Measurements from ENCODE around the gene NPC1L1. TPM values are rescaled to one million over a fixed set of nuclear protein-coding genes. Genes with fewer than 3 reads are reported as not detected.
"Not testable (repeated sequence)": the region's sequence is repeated elsewhere in the genome, so short reads cannot be mapped to it uniquely, and the experiment has no call there.

NPC1L1 gene
- total RNA-seq, 1 experiment from 2014 or later: not detected

DNA sequence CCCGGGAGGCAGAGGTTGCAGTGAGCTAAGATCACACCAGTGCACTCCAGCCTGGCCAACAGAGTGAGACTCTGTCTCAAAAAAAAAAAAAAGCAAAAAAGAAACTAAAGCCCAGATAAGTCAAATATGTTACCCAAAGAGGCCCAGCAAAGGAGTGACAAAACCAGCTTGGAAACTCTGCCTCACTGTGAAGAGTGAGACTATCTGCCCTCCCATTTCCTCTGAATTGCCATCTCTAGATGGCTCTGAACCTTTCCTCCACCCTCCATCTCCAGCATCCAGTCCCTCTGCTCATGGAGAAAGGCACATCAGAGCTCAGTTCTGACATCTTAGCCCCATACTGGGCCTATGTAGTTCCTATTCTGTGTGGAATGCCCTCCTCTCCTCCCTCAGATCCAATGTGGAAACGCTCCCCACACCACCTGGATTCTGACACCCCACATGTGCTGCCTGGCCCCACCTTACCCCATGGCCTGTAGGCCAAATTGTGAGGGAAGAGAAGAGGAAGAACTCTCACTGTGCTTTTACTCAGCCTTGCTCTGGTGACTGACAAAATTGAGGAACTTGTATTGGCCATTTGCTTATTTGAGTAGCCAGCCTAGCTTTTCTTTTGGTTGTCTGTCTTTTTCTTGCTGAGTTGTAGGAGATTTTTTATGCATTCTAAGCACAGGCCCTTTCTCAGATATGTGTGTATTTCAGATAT lies 32.7 kb downstream of the NPC1L1 start:
- DNase-seq (ENCODE audit: low spot score): no peak

DNA sequence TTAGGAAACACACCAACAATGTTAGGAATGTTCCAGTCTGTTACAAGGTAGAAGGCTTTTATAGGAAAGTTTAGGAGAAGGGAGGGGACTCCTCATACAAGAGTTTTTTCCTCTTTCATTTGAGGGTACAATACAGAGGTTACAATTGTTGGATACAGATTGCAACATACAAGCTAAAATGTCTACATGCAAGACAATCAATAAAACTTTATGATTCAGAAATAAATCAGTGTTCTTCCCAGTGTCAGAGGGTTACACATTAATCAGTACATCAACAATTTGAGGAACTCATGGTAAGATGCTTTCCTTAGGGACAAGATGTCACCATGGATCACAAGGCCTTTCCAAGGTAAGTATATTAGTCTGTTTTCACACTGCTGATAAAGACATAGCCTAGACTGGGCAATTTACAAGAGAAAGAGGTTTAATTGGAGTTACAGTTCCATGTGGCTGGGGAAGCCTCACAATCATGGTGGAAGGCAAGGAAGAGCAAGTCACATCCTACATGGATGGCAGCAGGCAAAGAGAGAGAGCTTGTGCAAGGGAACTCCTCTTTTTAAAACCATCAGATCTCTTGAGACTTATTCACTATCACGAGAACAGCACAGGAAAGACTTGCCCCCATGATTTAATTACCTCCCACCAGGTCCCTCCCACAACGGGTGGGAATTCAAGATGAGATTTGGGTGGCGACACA lies 34.4 kb downstream of the NPC1L1 start:
- DNase-seq (ENCODE audit: low spot score): not testable (repeated sequence)

DNA sequence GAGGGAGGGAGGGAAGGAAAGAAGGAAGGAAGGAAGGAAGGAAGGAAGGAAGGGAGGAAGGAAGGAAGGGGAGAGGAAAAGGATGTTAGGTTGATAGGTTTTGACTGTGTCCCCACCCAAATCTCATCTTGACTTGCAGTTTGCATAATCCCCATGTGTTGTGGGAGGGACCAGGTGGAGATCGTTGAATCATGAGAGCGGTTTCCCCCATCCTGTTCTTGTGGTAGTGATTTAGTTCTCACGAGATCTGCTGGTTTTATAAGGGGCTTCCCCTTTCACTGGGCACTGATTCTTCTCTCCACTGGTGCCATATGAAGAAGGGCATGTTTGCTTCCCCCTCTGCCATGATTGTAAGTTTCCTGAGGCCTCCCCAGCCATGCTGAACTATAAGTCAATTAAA lies 35.5 kb downstream of the NPC1L1 start:
- DNase-seq (ENCODE audit: low spot score): no peak

DNA sequence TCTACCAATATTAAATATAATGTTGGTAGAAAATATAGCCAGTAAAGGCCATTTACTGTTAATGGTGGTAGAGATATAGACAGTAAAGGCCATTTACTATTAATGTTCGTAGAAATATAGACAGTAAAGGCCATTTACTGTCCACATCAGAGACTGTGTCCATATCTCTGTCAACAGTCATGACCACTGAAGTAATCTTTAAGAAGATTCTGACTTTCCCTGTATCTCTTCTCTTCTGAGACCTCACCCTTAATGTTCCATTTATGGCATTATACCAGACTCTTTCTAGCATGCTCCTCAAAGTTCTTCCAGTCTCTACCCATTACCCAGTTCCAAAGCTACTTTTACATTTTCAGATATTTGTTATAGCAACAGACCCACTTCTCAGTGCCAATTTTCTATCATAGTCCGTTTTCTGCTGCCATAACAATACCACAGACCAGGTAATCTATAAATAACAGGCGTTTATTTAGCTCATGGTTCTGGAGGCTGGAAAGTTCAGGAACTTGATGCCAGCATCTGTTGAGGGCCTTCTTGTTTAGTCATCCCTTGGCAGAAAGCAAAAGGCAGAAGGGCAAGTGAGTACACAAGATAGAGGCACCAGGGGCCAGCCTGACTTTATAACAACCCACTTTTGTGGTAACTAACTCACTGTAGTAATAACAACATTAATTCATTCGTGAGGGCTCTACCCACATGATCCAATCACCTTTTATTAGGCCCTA lies 42.7 kb downstream of the NPC1L1 start:
- no peak for DNase-seq (ENCODE audit: low spot score)

DNA sequence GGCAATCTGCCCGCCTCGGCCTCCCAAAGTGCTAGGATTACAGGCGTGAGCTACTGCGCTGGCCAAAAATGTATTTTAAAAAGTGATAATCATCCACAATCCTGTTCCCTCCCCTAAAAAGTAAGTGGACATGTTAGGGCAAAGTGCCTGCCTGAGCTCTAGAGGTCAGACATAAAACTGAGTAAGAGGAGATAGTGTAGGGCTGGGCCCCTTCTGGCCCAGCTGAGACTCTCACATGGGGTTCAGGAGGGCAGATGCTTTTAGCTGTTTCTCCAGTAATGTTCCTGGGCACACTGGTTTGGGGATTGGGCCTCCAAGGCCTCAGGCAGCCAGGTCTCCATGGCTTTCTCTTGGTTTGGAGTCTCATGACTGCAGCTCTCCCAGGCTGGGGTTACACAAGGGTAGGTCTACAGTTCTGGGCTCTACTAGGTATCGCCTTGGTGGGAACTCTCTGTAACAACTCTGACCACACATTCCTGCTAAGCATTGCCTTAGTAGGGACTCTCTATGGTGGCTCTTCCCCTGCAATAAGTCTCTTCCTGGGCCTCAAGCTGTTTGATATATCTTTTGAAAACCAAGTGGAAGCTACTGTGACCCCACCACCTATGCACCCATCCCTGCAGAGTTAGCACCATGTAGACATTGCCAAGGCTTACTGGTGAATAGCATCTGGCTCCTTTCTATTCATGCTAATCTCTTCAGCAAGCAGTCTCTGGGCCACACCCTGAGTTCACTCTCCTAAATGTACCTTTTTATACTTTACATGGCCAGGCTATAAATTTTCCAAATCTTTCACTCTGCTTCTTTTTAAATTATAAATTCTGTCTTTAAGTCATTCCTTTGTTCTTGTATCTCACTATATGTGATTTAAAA lies 43.7 kb downstream of the NPC1L1 start:
- no peak for DNase-seq (ENCODE audit: low spot score)

DNA sequence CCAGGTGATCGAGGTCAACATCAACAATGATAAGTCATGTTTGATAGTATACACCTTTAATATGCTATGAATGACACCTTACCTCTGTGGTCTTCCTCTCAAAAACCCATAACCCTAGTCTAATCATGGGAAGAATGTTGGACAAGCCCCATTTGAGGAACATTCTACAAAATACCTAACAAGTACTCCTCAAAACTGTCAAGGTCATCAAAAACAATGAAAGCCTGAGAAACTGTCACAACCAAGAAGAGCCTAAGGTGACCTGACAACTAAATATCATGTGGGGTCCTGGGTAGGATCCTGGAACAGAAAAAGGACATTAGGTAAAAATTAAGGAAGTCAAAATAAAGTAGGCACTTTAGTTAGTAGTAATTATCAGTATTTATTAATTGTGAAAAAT lies 44.7 kb downstream of the NPC1L1 start:
- no peak for DNase-seq (ENCODE audit: low spot score)

DNA sequence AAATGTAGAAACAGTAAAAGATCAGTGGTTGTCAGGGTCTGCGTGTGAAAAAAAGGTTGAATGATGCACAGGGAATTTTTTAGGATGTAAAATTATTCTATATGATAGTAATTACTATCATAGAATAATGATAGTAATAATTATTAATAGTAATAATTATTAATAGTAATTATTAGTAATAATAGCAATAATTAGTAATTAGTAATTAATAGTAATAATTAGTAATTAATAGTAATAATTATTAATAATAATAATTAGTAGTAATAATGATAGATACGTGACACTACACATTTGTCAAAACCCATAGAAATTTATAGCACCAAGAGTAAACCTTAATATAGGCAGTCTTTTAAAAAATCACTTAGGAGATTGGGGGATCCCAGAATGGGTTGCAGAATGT lies 46.2 kb downstream of the NPC1L1 start:
- DNase-seq (ENCODE audit: low spot score): no peak

DNA sequence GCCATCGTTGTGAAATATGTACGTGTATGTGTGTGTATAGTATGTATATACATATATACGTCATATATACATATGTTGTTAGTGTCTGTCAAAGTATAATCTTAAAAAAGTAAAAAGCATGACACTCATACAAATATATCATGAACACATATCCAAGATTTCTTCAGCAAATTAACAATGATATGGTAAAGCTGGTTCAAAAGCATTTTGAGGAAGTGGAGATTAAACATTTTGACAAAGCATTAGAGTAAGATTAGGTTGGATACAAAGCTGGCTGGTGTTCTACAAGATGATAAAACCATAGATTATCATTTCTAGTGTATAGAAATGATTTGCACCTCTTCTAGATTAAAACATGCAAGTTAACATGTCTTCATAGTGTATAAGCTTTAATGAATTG lies 49.9 kb downstream of the NPC1L1 start:
- no peak for DNase-seq (ENCODE audit: low spot score)

DNA sequence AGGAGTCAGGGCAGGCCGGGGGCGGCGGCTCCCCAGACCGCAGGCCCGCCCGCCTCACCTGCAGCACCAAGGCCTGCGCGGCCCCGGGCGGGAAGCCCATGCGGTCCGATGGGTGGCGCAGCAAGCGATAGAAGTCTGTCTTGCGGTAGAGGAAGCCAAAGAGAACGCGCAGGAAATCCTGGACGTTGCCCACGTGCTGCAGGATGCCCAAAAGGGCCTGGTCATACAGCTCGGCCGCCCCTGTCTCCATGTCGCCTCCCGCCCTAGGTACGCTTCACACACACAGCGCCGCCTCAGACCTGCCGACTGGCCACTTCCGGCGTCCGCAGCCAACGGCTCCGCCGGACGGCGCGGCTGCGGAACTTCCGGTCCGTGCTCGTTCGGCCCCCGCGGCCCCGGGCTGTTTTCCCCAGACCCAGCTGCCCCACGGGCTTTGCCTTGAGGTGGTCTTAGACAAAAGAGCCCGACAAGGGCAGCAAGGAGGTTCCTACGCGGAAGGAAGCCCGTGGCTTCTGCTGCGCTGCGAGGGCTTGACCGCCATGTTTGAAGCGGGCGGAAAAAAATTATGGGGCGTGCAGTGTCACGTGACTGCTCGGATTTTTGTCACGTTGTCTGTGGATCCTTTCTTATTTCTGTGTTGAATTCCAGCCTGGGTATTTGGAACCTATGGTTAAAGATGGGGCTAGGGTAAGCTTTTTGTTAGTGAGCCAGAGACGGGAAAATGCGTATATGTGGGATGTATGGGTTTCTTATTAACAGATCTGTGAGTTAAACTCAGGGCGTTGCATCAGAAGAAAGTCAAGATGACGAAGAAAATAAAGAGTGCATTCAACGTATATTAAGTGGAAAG lies 50.6 kb downstream of the NPC1L1 start, which contains the start of gene NUDCD3:
Gene NUDCD3 (minus strand): TSS at position 308 of the 850 bp plus-strand sequence. CDS start 58 bp downstream, at position 250.
- DNase-seq (ENCODE audit: low spot score): peak; percentile 92

DNA sequence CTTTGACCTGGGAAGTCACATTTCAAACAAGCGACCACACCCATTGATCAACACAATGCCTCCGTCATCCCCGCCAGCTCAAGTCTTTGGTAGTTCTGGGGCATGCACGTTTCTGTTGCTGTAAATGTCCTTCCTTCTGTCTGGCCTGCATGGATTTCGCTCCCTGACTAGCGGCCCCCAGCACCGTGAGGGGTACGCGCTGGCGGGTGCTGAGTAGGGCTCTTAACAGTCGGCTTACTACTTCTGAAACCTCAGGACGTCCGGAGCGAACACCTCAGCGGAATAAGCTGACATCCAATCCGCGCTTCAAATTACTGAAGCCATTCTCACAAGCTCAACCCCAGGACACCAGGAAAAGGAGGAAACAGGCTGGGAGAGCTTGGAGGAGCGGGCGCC lies 51.2 kb downstream of the NPC1L1 start:
- DNase-seq (ENCODE audit: low spot score): no peak

DNA sequence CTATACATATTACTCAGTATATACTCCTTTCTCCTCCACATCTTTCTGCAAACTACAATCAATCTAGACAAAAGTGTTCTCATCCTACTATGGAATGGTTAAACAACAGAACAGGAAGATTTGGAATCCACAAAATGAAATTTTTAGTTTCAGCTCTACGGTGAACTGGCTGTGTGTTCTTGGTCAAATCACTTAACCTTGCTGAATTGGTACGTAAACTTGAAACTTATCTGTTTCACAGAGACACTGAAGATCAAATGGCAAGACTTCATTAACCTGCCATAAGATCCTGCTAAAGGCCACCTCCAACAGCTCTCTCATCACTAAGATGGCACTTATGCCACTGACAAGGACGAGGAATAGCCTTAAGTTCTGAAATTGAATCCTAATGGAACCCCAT lies 52.2 kb downstream of the NPC1L1 start:
- DNase-seq (ENCODE audit: low spot score): no peak

DNA sequence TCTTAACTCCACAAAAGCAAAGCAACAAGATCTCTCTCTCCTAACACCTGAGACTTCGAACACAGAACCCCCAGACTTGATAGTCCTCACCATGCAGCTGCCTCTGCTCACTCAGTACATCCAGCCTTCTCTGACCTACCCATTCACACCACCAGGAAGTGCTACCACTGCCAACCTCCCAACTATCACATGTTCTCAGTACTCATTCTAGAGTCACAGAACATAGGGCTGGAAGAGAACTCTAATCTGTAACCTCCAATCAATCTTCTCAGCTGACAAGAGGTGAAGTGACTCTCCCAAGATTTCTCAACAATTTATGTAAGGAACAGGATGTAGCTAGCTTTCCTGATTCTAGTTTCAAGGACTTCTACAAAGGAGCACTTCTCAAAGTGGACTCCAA lies 54.4 kb downstream of the NPC1L1 start:
- DNase-seq (ENCODE audit: low spot score): no peak

DNA sequence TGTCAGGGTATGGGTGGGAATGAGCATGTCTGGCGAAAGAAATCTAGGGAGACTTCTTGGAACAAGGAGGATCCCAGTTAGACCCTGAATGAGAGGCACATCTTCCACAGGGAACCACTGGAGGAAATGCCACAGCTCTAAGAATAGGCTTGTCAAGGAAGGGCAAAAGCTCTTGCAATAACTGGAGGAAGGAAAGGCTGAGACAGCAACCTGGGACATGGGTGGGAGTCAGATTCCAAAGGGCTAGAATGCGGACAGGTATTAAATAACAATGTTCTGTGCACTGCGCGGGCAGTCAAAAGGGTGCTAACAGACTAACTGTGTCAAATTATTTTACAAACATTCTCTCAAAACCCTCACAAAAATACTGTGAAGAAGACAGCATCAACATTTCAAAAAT lies 55.1 kb downstream of the NPC1L1 start:
- no peak for DNase-seq (ENCODE audit: low spot score)

DNA sequence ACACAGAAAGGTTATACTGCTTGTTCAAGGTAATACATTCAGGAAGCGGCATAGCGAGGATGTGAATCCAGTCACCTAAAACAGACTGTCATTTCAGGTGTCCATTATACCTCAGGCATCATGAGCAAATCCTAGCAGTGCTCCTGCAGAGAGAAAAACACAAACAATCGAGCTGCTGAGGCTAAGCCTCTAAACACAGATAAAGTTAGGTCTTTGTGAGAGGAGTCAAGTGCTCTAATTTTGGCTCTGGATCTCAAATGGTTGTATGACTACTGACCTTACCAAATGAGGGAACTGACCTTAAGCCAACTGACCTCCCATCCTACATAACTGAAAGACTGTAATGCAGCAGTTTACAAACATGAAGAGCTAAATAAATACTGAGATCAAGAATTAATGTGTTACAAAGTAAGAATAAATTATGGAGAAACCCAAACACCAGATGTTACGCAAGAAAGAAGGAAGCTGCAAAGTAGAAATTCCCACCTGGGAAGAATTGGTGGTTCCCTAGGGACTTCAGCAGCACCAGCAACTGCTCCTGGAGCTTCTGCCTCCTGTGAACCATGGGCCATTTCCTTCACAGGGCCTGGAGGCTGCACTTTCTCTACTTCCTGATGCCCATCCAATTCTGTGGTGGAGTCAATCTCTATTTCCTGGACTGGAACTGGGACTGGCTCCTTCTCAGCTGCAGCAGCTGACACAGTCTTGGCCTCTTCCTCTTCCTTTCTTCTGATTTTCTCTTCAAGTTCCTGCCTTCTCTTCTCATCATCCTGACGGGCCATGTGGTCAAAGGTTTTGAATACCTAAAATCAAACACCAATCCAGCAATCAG lies 56.4 kb downstream of the NPC1L1 start:
- no peak for DNase-seq (ENCODE audit: low spot score)

DNA sequence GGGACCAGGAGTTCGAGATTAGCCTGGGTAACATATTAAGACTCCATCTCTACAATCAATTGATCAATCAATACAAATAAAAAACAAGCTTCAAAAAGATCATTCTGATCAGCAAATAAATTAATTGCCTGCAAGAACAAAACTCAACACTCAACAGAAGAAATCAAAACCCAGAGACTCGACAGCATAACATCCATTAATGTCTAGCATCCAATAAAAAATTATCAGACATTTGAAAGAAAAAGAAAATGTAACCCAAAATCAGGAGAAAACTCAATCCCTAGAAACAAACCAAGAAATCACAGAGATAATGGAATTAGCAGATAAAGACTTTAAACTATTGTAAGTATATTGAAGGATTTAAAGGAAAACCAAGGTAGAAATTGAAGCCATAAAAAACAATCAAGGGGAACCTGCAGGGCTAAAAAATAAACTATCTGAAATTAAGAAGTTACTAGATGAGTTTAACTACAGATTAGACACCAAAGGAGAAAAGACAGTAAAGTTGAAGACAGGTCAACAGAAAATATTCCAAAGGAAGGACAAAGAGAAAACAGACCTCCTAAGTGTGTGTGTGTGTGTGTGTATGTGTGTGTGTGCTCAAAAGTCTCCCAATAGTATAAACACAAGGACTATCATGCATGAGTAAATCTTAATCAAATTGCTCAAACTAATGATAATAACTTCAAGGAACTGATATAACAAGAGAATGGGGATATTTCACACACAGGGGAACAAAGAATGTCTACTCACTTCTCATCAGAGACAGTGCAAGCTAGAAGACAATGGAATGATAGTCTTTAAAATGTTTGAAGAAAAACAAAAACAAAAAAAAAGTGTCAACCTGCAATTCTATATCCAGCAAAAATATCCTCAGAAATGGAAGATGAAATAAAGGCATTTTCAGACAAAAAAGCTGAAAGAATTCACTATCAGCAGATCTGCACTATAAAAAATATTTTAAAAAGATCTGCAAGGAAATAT lies 58.3 kb downstream of the NPC1L1 start:
- no peak for DNase-seq (ENCODE audit: low spot score)

DNA sequence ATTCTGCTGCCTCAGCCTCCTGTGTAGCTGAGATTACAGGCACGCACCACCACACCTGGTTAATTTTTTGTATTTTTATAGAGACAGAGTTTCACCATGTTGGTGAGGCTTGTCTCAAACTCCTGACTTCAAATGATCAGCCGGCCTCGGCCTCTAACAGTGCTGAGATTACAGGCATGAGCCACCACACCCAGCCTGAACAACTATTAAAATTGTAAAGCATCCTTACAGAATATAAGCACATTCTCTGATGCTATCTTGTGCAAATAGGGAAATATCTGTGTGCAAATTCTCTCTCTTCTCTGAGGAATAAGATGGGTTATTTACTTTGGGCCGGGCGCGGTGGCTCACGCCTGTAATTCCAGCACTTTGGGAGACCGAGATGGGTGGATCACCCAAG lies 63.2 kb downstream of the NPC1L1 start:
- no peak for DNase-seq (ENCODE audit: low spot score)

DNA sequence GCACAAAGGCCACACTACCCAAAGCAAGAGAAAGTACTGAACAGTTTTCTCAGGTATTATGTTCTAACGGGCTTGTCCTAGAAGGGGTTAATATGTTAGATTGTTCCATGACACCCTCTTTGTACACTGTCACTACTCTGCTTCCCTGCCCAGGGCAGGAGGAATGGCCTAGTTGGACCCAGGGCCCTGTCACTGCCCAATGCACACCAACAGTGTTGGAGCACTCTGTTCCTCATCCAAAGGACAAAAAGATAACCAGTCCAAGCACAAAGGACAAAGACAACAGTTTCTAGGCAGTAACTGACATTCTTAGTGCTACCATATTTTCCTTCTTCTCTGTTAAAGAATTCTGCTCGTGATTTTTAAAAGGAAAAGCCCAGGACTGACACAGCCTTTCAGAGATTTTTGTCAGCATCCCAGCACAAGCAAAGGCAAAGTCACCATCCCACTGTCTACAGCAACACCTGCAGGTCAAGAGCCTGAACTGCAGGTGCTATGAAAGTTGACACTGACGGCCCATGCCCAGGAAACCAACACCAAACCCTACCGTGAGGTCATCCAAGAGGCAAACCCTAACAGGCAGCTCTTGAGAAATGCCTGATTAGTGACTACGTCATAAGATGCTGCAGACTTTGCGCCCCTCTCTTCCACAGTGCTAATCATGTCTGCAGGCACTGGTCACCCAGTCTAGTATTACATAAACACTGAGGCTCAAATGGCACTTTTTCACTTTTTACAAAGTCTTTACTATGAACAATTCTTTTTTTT lies 63.9 kb downstream of the NPC1L1 start:
- peak; percentile 95 for DNase-seq (ENCODE audit: low spot score)

DNA sequence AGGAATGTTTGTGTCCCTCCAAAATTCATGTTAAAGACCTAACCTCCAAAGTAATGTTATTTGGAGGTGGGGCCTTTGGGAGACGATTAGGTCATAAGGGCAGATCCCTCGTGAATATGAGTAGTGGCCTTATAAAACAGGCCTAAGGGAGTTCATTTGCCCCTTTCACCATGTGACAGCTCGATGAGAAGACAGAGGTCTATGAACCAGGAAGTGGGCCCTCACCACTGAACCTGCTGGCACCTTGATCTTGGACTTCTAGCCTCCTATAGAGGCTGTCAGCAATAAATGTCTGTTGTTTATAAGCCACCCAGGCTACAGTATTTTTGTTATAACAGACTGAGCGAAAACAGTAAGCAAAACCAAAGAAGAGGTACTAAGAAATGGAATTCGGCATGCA lies 64.8 kb downstream of the NPC1L1 start:
- no peak for DNase-seq (ENCODE audit: low spot score)

Data from H4 (cell line).